Neural progenitor cell (in vitro differentiated cells): ENCODE results near the gene TNPO2. TPM values are rescaled to one million over a fixed set of nuclear protein-coding genes. Genes with fewer than 3 reads are reported as not detected.
A peak's percentile ranks its signal among the peaks of the same experiment; 100 is the strongest.

Experiments used
- DNase-seq: peaks from one replicate; pipeline ENCODE4 v3.0.0-alpha.2; 2016; ENCODE audit warnings: low spot score
- H2AFZ ChIP-seq: fragments of 200-600 bp; sonication (generic); replicated peaks from 2 replicates; pipeline ENCODE4 v1.6.1; 2016; ENCODE audit warnings: antibody characterized with exemption
- H3F3A ChIP-seq: fragments of 200-600 bp; sonication (generic); 2 replicates; pipeline ENCODE4 v1.6.1; 2016; ENCODE audit warnings: antibody characterized with exemption, low read depth
- H3K27ac ChIP-seq: fragments of 200-600 bp; sonication (generic); 2 replicates; pipeline ENCODE4 v1.5.1; 2016; ENCODE audit warnings: mild to moderate bottlenecking
- H3K27me3 ChIP-seq: fragments of 200-600 bp; sonication (generic); 2 replicates; pipeline ENCODE4 v1.6.1; 2016; ENCODE audit warnings: mild to moderate bottlenecking, moderate library complexity
- H3K36me3 ChIP-seq: fragments of 200-600 bp; sonication (generic); 2 replicates; pipeline ENCODE4 v1.5.1; 2016
- H3K4me1 ChIP-seq: fragments of 200-600 bp; sonication (generic); 2 replicates; pipeline ENCODE4 v1.6.1; 2016; ENCODE audit warnings: mixed run types
- H3K4me2 ChIP-seq: fragments of 200-600 bp; sonication (generic); 2 replicates; pipeline ENCODE4 v1.6.1; 2016
- H3K4me3 ChIP-seq: fragments of 200-600 bp; sonication (generic); 2 replicates; pipeline ENCODE4 v1.5.1; 2016
- H3K79me2 ChIP-seq: fragments of 200-600 bp; sonication (generic); 2 replicates; pipeline ENCODE4 v1.6.1; 2016; ENCODE audit warnings: low read depth
- H3K9ac ChIP-seq: fragments of 200-600 bp; sonication (generic); 2 replicates; pipeline ENCODE4 v1.6.1; 2016
- H3K9me3 ChIP-seq: fragments of 200-600 bp; sonication (generic); 2 replicates; pipeline ENCODE4 v1.5.1; 2016; ENCODE audit warnings: low read depth
- H4K20me1 ChIP-seq: fragments of 200-600 bp; sonication (generic); 2 replicates; pipeline ENCODE4 v1.6.1; 2016; ENCODE audit warnings: low read depth
- H3K27ac Mint-ChIP-seq: 3 replicates; pipeline ENCODE4 v1.8.0; 2021; ENCODE audit warnings: mixed read lengths
- H3K27me3 Mint-ChIP-seq: 2 replicates; pipeline ENCODE4 v1.8.0; 2022; ENCODE audit warnings: low read depth, mild to moderate bottlenecking, inconsistent platforms, moderate library complexity, mixed read lengths; ENCODE audit not compliant: insufficient read depth
- H3K36me3 Mint-ChIP-seq: 3 replicates; pipeline ENCODE4 v1.8.0; 2021; ENCODE audit warnings: mixed read lengths
- H3K4me1 Mint-ChIP-seq: 3 replicates; pipeline ENCODE4 v1.8.0; 2021; ENCODE audit warnings: mixed read lengths
- H3K4me3 Mint-ChIP-seq: 3 replicates; pipeline ENCODE4 v1.8.0; 2021; ENCODE audit warnings: mild to moderate bottlenecking, moderate library complexity, mixed read lengths
- H3K9me3 Mint-ChIP-seq: 3 replicates; pipeline ENCODE4 v1.8.0; 2020; ENCODE audit warnings: mixed read lengths
- EZH2 ChIP-seq: fragments of 200-600 bp; sonication (generic); IDR thresholded peaks from 2 replicates; pipeline ENCODE4 v1.6.1; 2017; ENCODE audit warnings: antibody characterized with exemption, mild to moderate bottlenecking, moderate library complexity
- EZH2phosphoT487 ChIP-seq: fragments of 200-600 bp; sonication (generic); IDR thresholded peaks from 2 replicates; pipeline ENCODE4 v1.6.1; 2017; ENCODE audit warnings: antibody characterized with exemption
- total RNA-seq: library from RNA; depleted of rRNA; stranded (reverse); fragments of >200 nt; gene quantifications from 2 replicates; pipeline ENCODE4 v1.2.3, GENCODE V29; 2015; ENCODE audit warnings: low replicate concordance
- TF ChIP-seq, protein P1 (sequence below): fragments of 200-600 bp; sonication (generic); IDR thresholded peaks from 2 replicates; pipeline ENCODE4 v1.5.1; 2017; ENCODE audit warnings: antibody characterized with exemption, mild to moderate bottlenecking

Gene TNPO2
- total RNA-seq, 1 donor from 2014 or later: 58.1 TPM

GRCh38 chr19:12665281-12665573 lies 58.5 kb downstream of the TNPO2 start:
- no peak overlapping the region for H3K27ac Mint-ChIP-seq
- Histone ChIP-seq H3F3A (peaks cover 20% of the 10 kb centered on the region), H3K79me2 (peaks cover 37% of the 10 kb centered on the region), H3K4me2 (no peak overlapping the region), H2AFZ (no peak overlapping the region), H3K36me3 (no peaks in the 10 kb centered on the region), H3K9me3 (no peaks in the 10 kb centered on the region), H3K4me3 (no peak overlapping the region), H3K9ac (no peak overlapping the region), H3K27ac (no peak overlapping the region), H3K4me1 (peaks cover 7% of the 10 kb centered on the region), H3K27me3 (no peaks in the 10 kb centered on the region), H4K20me1 (no peaks in the 10 kb centered on the region)
- H3K27me3 Mint-ChIP-seq: peaks cover 9% of the 10 kb centered on the region
- peaks cover 5% of the 10 kb centered on the region for H3K36me3 Mint-ChIP-seq
- H3K4me1 Mint-ChIP-seq: peaks cover 30% of the 10 kb centered on the region
- no peaks in the 10 kb centered on the region for H3K9me3 Mint-ChIP-seq
- H3K4me3 Mint-ChIP-seq: peak overlapping the region; percentile 35
- no peak for DNase-seq
- no peak for TF ChIP-seq EZH2
- TF ChIP-seq, protein P1, sequence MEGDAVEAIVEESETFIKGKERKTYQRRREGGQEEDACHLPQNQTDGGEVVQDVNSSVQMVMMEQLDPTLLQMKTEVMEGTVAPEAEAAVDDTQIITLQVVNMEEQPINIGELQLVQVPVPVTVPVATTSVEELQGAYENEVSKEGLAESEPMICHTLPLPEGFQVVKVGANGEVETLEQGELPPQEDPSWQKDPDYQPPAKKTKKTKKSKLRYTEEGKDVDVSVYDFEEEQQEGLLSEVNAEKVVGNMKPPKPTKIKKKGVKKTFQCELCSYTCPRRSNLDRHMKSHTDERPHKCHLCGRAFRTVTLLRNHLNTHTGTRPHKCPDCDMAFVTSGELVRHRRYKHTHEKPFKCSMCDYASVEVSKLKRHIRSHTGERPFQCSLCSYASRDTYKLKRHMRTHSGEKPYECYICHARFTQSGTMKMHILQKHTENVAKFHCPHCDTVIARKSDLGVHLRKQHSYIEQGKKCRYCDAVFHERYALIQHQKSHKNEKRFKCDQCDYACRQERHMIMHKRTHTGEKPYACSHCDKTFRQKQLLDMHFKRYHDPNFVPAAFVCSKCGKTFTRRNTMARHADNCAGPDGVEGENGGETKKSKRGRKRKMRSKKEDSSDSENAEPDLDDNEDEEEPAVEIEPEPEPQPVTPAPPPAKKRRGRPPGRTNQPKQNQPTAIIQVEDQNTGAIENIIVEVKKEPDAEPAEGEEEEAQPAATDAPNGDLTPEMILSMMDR: no peak
- no peak for TF ChIP-seq EZH2phosphoT487

DNA sequence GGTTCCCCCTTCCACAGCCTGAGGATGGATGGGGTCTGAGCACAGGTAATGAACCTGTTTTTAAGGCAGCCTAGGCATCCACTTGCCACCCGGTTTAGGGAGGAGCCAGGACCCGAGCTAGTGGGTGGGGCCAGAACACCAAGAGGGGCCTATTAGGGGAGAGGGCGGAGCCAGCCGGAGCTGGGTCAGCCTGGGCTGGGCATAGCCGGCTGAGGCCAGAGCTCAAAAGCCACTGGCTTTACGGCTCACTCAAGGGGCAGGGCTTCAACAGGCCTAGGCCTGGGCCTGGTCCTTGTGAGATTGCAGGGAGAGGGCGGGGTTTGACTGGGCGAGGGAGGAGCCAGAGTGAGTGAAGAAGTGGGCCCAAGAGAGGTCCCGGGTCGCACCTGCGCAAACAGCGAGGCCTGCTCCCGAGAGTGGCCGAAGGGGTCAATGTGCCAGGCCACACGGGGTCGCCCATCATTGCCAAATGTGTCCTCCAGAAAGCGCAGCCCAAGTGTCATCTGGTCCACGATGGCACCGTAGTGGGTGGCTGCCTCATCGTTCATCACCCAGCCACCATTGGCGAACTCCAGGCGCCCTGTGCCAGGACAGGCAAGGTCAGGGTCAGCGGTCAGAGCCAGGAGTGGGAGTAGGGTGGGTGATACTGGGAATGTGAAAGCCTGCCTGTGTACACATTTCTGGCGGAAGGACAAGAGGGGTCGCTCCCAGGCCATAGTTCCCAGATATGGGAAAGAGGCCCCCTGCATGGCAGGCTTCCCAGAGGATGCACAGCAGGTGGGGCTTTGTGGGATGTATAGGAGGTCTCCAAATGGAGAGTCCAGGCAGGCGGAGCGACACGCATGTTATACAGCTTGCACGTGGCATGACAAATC lies 59.1 kb downstream of the TNPO2 start:
- peaks cover 30% of the 10 kb centered on the region for H3K4me1 Mint-ChIP-seq
- H3K27ac Mint-ChIP-seq: no peak overlapping the region
- no peaks in the 10 kb centered on the region for H3K36me3 ChIP-seq
- H2AFZ ChIP-seq: no peak overlapping the region
- peaks cover 8% of the 10 kb centered on the region for H3K36me3 Mint-ChIP-seq
- no peaks in the 10 kb centered on the region for H4K20me1 ChIP-seq
- H3K27ac ChIP-seq: no peak overlapping the region
- H3K9me3 ChIP-seq: no peaks in the 10 kb centered on the region
- peaks cover 17% of the 10 kb centered on the region for H3F3A ChIP-seq
- DNase-seq: peak; percentile 77
- peaks cover 9% of the 10 kb centered on the region for H3K27me3 Mint-ChIP-seq
- TF ChIP-seq, protein P1: no peak
- TF ChIP-seq EZH2phosphoT487: no peak
- no peak for TF ChIP-seq EZH2
- peaks cover 7% of the 10 kb centered on the region for H3K4me1 ChIP-seq
- no peak overlapping the region for H3K4me2 ChIP-seq
- no peaks in the 10 kb centered on the region for H3K27me3 ChIP-seq
- H3K4me3 Mint-ChIP-seq: peak overlapping the region; percentile 35
- H3K9ac ChIP-seq: no peak overlapping the region
- no peaks in the 10 kb centered on the region for H3K9me3 Mint-ChIP-seq
- H3K79me2 ChIP-seq: peaks cover 33% of the 10 kb centered on the region
- no peak overlapping the region for H3K4me3 ChIP-seq

DNA sequence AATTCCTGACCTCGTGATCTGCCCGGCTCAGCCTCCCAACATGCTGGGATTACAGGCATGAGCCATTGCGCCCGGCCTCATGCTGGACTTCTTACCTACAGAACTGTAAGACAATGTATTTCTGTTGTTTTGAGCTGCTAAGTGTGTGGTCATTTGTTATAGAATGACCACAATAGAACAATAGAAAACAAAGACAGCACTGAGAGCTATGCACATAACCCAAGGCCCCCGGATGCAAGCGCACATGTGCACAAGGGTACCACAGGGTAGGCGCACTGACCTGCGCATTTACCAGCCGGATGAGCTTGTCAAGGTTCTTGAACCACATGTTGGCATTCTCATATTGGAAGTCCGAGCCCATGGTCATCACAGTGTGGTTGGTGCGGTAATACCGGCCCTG lies 62.8 kb downstream of the TNPO2 start:
- DNase-seq: no peak
- Histone ChIP-seq H3K79me2 (peaks cover 5% of the 10 kb centered on the region), H3K36me3 (no peaks in the 10 kb centered on the region), H3F3A (peaks cover 6% of the 10 kb centered on the region), H3K9ac (no peak overlapping the region), H3K27me3 (no peaks in the 10 kb centered on the region), H4K20me1 (no peaks in the 10 kb centered on the region), H3K9me3 (no peaks in the 10 kb centered on the region), H3K27ac (no peak overlapping the region), H3K4me3 (no peak overlapping the region), H3K4me1 (no peaks in the 10 kb centered on the region), H3K4me2 (no peak overlapping the region), H2AFZ (no peak overlapping the region)
- Mint-ChIP-seq H3K27ac (no peak overlapping the region), H3K36me3 (peaks cover 12% of the 10 kb centered on the region), H3K4me3 (no peak overlapping the region), H3K4me1 (peaks cover 3% of the 10 kb centered on the region), H3K27me3 (peaks cover 2% of the 10 kb centered on the region), H3K9me3 (no peaks in the 10 kb centered on the region)
- TF ChIP-seq EZH2phosphoT487: no peak
- no peak for TF ChIP-seq EZH2
- TF ChIP-seq, protein P1: no peak
